ENCODE results near the gene UGT1A9.
"Not testable (repeated sequence)": the region's sequence is repeated elsewhere in the genome, so short reads cannot be mapped to it uniquely, and the experiment has no call there.

The UGT1A9 gene

GRCh38 chr2:233711312-233712008, 39.8 kb downstream of the UGT1A9 start:
- DNase-seq (ENCODE audit: low read depth in 2 of 3, low spot score in 2 of 3), result peak; percentile 22 to 56 (median 41)

- no peak for DNase-seq (ENCODE audit: low read depth in 2 of 3, low spot score in 2 of 3)
Observed at GRCh38 chr2:233712611-233713261, 41.0 kb downstream of the UGT1A9 start, which contains the start of gene UGT1A5. Gene UGT1A5, plus strand, starts transcription at chr2:233712907. Its CDS starts 85 bp downstream, at chr2:233712992.

GRCh38 chr2:233713262-233713615, 41.5 kb downstream of the UGT1A9 start:
- no peak for DNase-seq (ENCODE audit: low read depth in 2 of 3, low spot score in 2 of 3)

- no peak for DNase-seq (ENCODE audit: low read depth in 2 of 3, low spot score in 2 of 3)
Observed at GRCh38 chr2:233714121-233714520, 42.4 kb downstream of the UGT1A9 start.

- no peak for DNase-seq (ENCODE audit: low read depth in 2 of 3, low spot score in 2 of 3)
Observed at GRCh38 chr2:233718552-233718951, 46.9 kb downstream of the UGT1A9 start, which contains the start of gene UGT1A4. Gene UGT1A4, plus strand, starts transcription at chr2:233718736. Its CDS starts 85 bp downstream, at chr2:233718821.

GRCh38 chr2:233728723-233729301, 57.1 kb downstream of the UGT1A9 start, which contains the start of gene UGT1A3:
Gene UGT1A3, plus strand, starts transcription at chr2:233729042. Its CDS starts 85 bp downstream, at chr2:233729127.
- DNase-seq (ENCODE audit: low read depth in 2 of 3, low spot score in 2 of 3), result no peak

- DNase-seq (ENCODE audit: low read depth in 2 of 3, low spot score in 2 of 3), result not testable (repeated sequence)
Observed at GRCh38 chr2:233736868-233737653, 65.4 kb downstream of the UGT1A9 start.

- DNase-seq (ENCODE audit: low read depth in 2 of 3, low spot score in 2 of 3), result no peak
Observed at GRCh38 chr2:233740870-233741269, 69.2 kb downstream of the UGT1A9 start.

GRCh38 chr2:233743464-233744259, 72.0 kb downstream of the UGT1A9 start:
- no peak for DNase-seq (ENCODE audit: low read depth in 2 of 3, low spot score in 2 of 3)

- no peak for DNase-seq (ENCODE audit: low read depth in 2 of 3, low spot score in 2 of 3)
Observed at GRCh38 chr2:233745073-233745755, 73.5 kb downstream of the UGT1A9 start.

GRCh38 chr2:233745838-233746237, 74.1 kb downstream of the UGT1A9 start:
- not testable (repeated sequence) for DNase-seq (ENCODE audit: low read depth in 2 of 3, low spot score in 2 of 3)

GRCh38 chr2:233746475-233747282, 75.0 kb downstream of the UGT1A9 start:
- DNase-seq (ENCODE audit: low read depth in 2 of 3, low spot score in 2 of 3), result no peak

- DNase-seq (ENCODE audit: low read depth in 2 of 3, low spot score in 2 of 3), result no peak
Observed at GRCh38 chr2:233747283-233747544, 75.5 kb downstream of the UGT1A9 start.

- DNase-seq (ENCODE audit: low read depth in 2 of 3, low spot score in 2 of 3), result not testable (repeated sequence)
Observed at GRCh38 chr2:233750689-233751088, 79.0 kb downstream of the UGT1A9 start.

GRCh38 chr2:233751212-233752009, 79.7 kb downstream of the UGT1A9 start:
- not testable (repeated sequence) for DNase-seq (ENCODE audit: low read depth in 2 of 3, low spot score in 2 of 3)

- no peak for DNase-seq (ENCODE audit: low read depth in 2 of 3, low spot score in 2 of 3)
Observed at GRCh38 chr2:233754872-233755611, 83.3 kb downstream of the UGT1A9 start.

- DNase-seq (ENCODE audit: low read depth in 2 of 3, low spot score in 2 of 3), result no peak
Observed at GRCh38 chr2:233756429-233757081, 84.9 kb downstream of the UGT1A9 start.

All from activated CD8-positive, alpha-beta memory T cell treated with anti-CD3 and anti-CD28 coated beads for 48 hours (primary cell).